SK-N-SH treated with all-trans-retinoic acid at 6 μM for 48 hours (cell line): Measurements from ENCODE around the gene MAP10.

Experiments
- ATAC-seq: fragments of 200-7000 bp; cut with Tn5 transposase; 3 replicates; pipeline ENCODE4 v1.9.1; 2020; ENCODE audit warnings: mild to moderate bottlenecking, moderate library complexity
- ARNTL ChIP-seq: fragments of 450-650 bp; formaldehyde crosslinking; IDR thresholded peaks from 2 replicates; pipeline ENCODE4 v1.5.0; 2020; ENCODE audit warnings: low read depth, mild to moderate bottlenecking, moderate library complexity, borderline replicate concordance
- BACH2 ChIP-seq: fragments of 250-450 bp; sonication (Bioruptor Pico); IDR thresholded peaks from 2 replicates; pipeline ENCODE4 v1.9.0; 2021; ENCODE audit warnings: mild to moderate bottlenecking, borderline replicate concordance
- CSDC2 ChIP-seq: fragments of 250-450 bp; sonication (Bioruptor Pico); IDR thresholded peaks from 2 replicates; pipeline ENCODE4 v1.5.0; 2020; ENCODE audit warnings: mild to moderate bottlenecking, moderate library complexity
- ESRRG ChIP-seq: fragments of 250-450 bp; sonication (Bioruptor Pico); IDR thresholded peaks from 2 replicates; pipeline ENCODE4 v1.6.1; 2021; ENCODE audit warnings: mild to moderate bottlenecking
- GLIS3 ChIP-seq: fragments of 250-450 bp; sonication (Bioruptor Pico); IDR thresholded peaks from 2 replicates; pipeline ENCODE4 v1.5.0; 2020; ENCODE audit warnings: mild to moderate bottlenecking, moderate library complexity
- OSR1 ChIP-seq: fragments of 250-450 bp; sonication (Bioruptor Pico); IDR thresholded peaks from 2 replicates; pipeline ENCODE4 v1.8.0; 2022; ENCODE audit warnings: moderate library complexity, mild to moderate bottlenecking, inconsistent platforms
- PPARA ChIP-seq: fragments of 250-450 bp; sonication (Bioruptor Pico); IDR thresholded peaks from 2 replicates; pipeline ENCODE4 v1.5.0; 2020; ENCODE audit warnings: mild to moderate bottlenecking, borderline replicate concordance
- SNAI2 ChIP-seq: fragments of 250-450 bp; sonication (Bioruptor Pico); IDR thresholded peaks from 2 replicates; pipeline ENCODE4 v1.5.0; 2020; ENCODE audit warnings: mild to moderate bottlenecking, moderate library complexity
- TCF4 ChIP-seq: fragments of 250-450 bp; sonication (Bioruptor Pico); IDR thresholded peaks from 2 replicates; pipeline ENCODE4 v1.8.0; 2021; ENCODE audit warnings: mild to moderate bottlenecking, moderate library complexity, borderline replicate concordance
- TOX ChIP-seq: fragments of 250-450 bp; sonication (Bioruptor Pico); IDR thresholded peaks from 2 replicates; pipeline ENCODE4 v1.8.0; 2021; ENCODE audit warnings: mild to moderate bottlenecking, moderate library complexity, borderline replicate concordance
- ZC3H10 ChIP-seq: fragments of 250-450 bp; sonication (Bioruptor Pico); IDR thresholded peaks from 2 replicates; pipeline ENCODE4 v1.5.1; 2021; ENCODE audit warnings: mild to moderate bottlenecking, moderate library complexity
- ZFP3 ChIP-seq: fragments of 250-450 bp; sonication (Bioruptor Pico); IDR thresholded peaks from 2 replicates; pipeline ENCODE4 v1.5.0; 2020; ENCODE audit warnings: mild to moderate bottlenecking, moderate library complexity
- ZFP30 ChIP-seq: fragments of 450-650 bp; formaldehyde crosslinking; IDR thresholded peaks from 2 replicates; pipeline ENCODE4 v1.5.0; 2022; ENCODE audit warnings: mild to moderate bottlenecking, moderate library complexity
- ZNF565 ChIP-seq: fragments of 450-650 bp; formaldehyde crosslinking; conservative IDR thresholded peaks from 2 replicates; pipeline ENCODE4 v1.5.0; 2020; ENCODE audit warnings: low read depth, mild to moderate bottlenecking, moderate library complexity
- ZNF70 ChIP-seq: fragments of 450-650 bp; formaldehyde crosslinking; IDR thresholded peaks from 2 replicates; pipeline ENCODE4 v1.5.0; 2020; ENCODE audit warnings: mild to moderate bottlenecking, moderate library complexity
- ZNF8 ChIP-seq: fragments of 450-650 bp; formaldehyde crosslinking; IDR thresholded peaks from 2 replicates; pipeline ENCODE4 v1.5.0; 2020; ENCODE audit warnings: mild to moderate bottlenecking, moderate library complexity
- TF ChIP-seq, protein P1 (sequence below): fragments of 250-450 bp; sonication (Bioruptor Pico); IDR thresholded peaks from 2 replicates; pipeline ENCODE4 v1.8.0; 2020; ENCODE audit warnings: mild to moderate bottlenecking, moderate library complexity, borderline replicate concordance
- TF ChIP-seq, protein P2 (sequence below): fragments of 250-450 bp; sonication (Bioruptor Pico); IDR thresholded peaks from 2 replicates; pipeline ENCODE4 v1.8.0; 2021; ENCODE audit warnings: low read depth, mild to moderate bottlenecking, moderate library complexity, borderline replicate concordance
- TF ChIP-seq, protein P3 (sequence below): fragments of 250-450 bp; sonication (Bioruptor Pico); IDR thresholded peaks from 2 replicates; pipeline ENCODE4 v1.5.1; 2021; ENCODE audit warnings: mild to moderate bottlenecking, moderate library complexity
- TF ChIP-seq, protein P4 (sequence below): fragments of 250-450 bp; sonication (Bioruptor Pico); IDR thresholded peaks from 2 replicates; pipeline ENCODE4 v1.5.0; 2020; ENCODE audit warnings: mild to moderate bottlenecking, moderate library complexity
- TF ChIP-seq, protein P5 (sequence below): fragments of 250-450 bp; sonication (Bioruptor Pico); IDR thresholded peaks from 2 replicates; pipeline ENCODE4 v1.5.1; 2020; ENCODE audit warnings: low read depth, mild to moderate bottlenecking, moderate library complexity

The MAP10 gene

DNA sequence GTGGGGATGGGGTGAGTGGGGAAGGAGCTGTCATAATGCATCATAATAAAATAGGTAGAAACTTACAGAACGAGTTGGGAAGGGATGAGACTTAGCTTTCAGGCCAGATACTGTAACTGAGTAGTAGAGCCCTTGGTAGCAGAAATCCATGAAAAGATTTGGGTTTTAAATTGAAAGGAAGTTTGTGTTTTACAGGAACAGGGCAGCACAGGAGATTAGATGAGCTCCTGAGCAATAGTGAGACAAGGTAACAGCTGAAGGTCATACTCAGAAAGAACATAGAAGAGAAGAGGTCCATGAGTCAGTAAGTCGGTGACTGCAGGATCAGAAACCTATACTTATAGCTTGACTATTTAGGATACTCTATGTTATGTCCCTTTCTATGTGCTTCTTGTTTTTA is 7.3 kb downstream of the MAP10 start:
- no peak for ATAC-seq
- TF ChIP-seq, protein P1, sequence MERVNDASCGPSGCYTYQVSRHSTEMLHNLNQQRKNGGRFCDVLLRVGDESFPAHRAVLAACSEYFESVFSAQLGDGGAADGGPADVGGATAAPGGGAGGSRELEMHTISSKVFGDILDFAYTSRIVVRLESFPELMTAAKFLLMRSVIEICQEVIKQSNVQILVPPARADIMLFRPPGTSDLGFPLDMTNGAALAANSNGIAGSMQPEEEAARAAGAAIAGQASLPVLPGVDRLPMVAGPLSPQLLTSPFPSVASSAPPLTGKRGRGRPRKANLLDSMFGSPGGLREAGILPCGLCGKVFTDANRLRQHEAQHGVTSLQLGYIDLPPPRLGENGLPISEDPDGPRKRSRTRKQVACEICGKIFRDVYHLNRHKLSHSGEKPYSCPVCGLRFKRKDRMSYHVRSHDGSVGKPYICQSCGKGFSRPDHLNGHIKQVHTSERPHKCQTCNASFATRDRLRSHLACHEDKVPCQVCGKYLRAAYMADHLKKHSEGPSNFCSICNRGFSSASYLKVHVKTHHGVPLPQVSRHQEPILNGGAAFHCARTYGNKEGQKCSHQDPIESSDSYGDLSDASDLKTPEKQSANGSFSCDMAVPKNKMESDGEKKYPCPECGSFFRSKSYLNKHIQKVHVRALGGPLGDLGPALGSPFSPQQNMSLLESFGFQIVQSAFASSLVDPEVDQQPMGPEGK, result no peak
- no peak for TF ChIP-seq BACH2 (CRISPR knock-in tag)
- no peak for TF ChIP-seq TOX (CRISPR knock-in tag)
- TF ChIP-seq, protein P2, sequence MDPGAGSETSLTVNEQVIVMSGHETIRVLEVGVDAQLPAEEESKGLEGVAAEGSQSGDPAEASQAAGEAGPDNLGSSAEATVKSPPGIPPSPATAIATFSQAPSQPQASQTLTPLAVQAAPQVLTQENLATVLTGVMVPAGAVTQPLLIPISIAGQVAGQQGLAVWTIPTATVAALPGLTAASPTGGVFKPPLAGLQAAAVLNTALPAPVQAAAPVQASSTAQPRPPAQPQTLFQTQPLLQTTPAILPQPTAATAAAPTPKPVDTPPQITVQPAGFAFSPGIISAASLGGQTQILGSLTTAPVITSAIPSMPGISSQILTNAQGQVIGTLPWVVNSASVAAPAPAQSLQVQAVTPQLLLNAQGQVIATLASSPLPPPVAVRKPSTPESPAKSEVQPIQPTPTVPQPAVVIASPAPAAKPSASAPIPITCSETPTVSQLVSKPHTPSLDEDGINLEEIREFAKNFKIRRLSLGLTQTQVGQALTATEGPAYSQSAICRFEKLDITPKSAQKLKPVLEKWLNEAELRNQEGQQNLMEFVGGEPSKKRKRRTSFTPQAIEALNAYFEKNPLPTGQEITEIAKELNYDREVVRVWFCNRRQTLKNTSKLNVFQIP (CRISPR knock-in tag), result no peak
- no peak for TF ChIP-seq ESRRG
- TF ChIP-seq, all 23 proteins: peak for 0

DNA sequence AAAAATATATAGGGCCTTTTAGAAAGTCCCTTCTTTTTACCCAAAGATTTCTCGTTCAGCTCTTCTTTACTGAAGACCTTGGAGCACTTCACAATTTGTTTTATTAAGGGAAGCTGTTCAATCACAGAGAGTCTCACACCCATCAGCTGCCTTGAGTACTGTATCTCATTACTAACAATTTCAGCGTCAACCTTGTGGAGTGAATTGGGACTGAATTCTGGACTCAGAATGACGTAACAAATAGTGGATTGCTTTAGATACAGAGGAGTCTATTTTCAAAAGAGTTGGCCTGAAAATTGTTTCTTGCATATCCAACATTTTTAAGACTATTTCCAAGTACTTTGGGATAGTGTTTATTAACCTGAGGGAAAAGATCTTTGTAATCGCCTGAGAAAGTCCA is 7.9 kb downstream of the MAP10 start:
- no peak for ATAC-seq

DNA sequence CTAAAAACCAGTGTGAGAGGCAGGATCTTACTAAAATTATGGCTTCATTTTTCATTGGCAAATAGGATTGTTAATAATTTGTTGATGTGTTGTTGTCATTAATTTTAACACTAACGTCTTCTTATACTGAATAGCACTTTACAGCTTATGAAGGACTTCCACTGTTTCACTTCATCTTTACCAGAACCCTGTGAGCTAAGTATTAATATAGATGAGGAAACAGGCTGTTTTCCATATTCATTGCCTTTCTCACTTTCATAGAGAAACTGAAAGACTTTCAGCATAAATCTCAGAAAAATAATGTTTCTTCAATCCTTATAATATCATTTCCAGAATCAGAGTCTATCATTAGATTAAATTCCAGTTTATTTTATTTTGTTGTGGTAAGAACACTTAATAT is 8.5 kb downstream of the MAP10 start:
- TF ChIP-seq, protein P3, sequence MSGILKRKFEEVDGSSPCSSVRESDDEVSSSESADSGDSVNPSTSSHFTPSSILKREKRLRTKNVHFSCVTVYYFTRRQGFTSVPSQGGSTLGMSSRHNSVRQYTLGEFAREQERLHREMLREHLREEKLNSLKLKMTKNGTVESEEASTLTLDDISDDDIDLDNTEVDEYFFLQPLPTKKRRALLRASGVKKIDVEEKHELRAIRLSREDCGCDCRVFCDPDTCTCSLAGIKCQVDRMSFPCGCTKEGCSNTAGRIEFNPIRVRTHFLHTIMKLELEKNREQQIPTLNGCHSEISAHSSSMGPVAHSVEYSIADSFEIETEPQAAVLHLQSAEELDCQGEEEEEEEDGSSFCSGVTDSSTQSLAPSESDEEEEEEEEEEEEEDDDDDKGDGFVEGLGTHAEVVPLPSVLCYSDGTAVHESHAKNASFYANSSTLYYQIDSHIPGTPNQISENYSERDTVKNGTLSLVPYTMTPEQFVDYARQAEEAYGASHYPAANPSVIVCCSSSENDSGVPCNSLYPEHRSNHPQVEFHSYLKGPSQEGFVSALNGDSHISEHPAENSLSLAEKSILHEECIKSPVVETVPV (CRISPR knock-in tag), result no peak
- TF ChIP-seq, protein P2 (CRISPR knock-in tag), result no peak
- no peak for TF ChIP-seq ZFP30 (CRISPR knock-in tag)
- TF ChIP-seq TCF4, result no peak
- no peak for TF ChIP-seq ESRRG
- TF ChIP-seq GLIS3 (CRISPR knock-in tag), result no peak
- no peak for TF ChIP-seq CSDC2 (CRISPR knock-in tag)
- TF ChIP-seq OSR1, result no peak
- ATAC-seq, result no peak

More for the DNA sequence above, 7.9 kb downstream of the MAP10 start:
- TF ChIP-seq ZNF8 (no peak), ARNTL (CRISPR knock-in tag) (no peak)

DNA sequence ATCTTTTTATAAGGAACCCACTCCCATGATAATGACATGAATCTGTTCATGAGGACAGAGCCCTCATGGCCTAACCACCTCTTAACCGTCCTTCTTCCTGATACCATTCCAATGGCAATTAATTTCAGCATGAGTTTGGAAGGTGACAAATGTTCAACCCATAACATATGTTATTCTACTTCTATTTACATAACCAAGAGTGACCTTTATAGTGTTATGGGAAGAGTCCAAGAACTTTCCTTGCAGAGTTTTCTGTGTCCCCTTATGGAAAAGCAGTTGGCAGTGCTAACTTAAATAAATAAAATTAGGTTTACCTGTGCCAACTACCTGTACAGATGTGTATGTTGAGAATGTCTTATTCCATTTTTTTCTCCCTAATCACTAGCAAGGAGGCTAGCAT is 11.1 kb downstream of the MAP10 start:
- TF ChIP-seq BACH2 (CRISPR knock-in tag) (no peak), ZNF70 (CRISPR knock-in tag) (no peak), ZFP3 (CRISPR knock-in tag) (no peak)
- no peak for ATAC-seq

DNA sequence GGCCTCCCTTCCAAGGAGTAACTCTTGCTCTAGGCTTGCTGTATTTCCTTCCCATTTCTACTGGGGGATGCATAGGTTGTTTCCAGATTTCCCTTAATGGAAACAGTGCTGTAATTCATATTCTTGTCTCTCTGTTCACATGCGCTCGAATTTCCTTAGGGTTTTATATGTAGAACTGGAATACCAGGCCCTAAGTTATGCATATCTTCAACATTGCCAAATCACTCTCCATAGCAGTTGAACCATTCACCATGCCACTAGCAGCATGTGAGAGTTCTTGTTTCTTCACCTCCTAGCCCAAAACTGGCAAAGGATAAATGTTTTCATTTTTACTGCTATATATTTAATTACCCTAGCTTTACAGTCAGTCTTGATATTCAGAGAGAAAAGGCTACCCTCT is 12.8 kb downstream of the MAP10 start:
- no peak for ATAC-seq
- TF ChIP-seq ZNF8 (no peak), ZC3H10 (CRISPR knock-in tag) (no peak), ZNF70 (CRISPR knock-in tag) (no peak), PPARA (CRISPR knock-in tag) (no peak), GLIS3 (CRISPR knock-in tag) (no peak), ZFP30 (CRISPR knock-in tag) (no peak), SNAI2 (CRISPR knock-in tag) (no peak), ZNF565 (CRISPR knock-in tag) (no peak), ZFP3 (CRISPR knock-in tag) (no peak)
- TF ChIP-seq, protein P4, sequence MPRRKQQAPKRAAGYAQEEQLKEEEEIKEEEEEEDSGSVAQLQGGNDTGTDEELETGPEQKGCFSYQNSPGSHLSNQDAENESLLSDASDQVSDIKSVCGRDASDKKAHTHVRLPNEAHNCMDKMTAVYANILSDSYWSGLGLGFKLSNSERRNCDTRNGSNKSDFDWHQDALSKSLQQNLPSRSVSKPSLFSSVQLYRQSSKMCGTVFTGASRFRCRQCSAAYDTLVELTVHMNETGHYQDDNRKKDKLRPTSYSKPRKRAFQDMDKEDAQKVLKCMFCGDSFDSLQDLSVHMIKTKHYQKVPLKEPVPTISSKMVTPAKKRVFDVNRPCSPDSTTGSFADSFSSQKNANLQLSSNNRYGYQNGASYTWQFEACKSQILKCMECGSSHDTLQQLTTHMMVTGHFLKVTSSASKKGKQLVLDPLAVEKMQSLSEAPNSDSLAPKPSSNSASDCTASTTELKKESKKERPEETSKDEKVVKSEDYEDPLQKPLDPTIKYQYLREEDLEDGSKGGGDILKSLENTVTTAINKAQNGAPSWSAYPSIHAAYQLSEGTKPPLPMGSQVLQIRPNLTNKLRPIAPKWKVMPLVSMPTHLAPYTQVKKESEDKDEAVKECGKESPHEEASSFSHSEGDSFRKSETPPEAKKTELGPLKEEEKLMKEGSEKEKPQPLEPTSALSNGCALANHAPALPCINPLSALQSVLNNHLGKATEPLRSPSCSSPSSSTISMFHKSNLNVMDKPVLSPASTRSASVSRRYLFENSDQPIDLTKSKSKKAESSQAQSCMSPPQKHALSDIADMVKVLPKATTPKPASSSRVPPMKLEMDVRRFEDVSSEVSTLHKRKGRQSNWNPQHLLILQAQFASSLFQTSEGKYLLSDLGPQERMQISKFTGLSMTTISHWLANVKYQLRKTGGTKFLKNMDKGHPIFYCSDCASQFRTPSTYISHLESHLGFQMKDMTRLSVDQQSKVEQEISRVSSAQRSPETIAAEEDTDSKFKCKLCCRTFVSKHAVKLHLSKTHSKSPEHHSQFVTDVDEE (CRISPR knock-in tag), result no peak
- TF ChIP-seq, protein P2 (CRISPR knock-in tag), result no peak
- TF ChIP-seq, protein P5, sequence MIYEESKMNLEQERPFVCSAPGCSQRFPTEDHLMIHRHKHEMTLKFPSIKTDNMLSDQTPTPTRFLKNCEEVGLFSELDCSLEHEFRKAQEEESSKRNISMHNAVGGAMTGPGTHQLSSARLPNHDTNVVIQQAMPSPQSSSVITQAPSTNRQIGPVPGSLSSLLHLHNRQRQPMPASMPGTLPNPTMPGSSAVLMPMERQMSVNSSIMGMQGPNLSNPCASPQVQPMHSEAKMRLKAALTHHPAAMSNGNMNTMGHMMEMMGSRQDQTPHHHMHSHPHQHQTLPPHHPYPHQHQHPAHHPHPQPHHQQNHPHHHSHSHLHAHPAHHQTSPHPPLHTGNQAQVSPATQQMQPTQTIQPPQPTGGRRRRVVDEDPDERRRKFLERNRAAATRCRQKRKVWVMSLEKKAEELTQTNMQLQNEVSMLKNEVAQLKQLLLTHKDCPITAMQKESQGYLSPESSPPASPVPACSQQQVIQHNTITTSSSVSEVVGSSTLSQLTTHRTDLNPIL, result no peak
- TF ChIP-seq, protein P1, result no peak
